ENCODE results near the gene ZHX3. TPM values are rescaled to one million over a fixed set of nuclear protein-coding genes. Genes with fewer than 3 reads are reported as not detected.
A peak's percentile ranks its signal among the peaks of the same experiment; 100 is the strongest.

The ZHX3 gene
- total and polyA plus RNA-seq, 2 of the 13 experiments (the other 11 are each of a cell fraction or from before 2014, with no cell fraction given) = 8.4 to 11.7 TPM

GRCh38 chr20:41264819-41265218, 52.7 kb downstream of the ZHX3 start:
- Histone ChIP-seq H4K20me1 (ENCODE audit: insufficient read depth, low read length) (no peaks in the 10 kb centered on the region), H3K4me3 (replicated peaks in 1 of 3; ENCODE audit: insufficient read depth in 1 of 3, low read depth in 2 of 3, low read length in 3 of 3) (no peak overlapping the region), H3K4me2 (ENCODE audit: low read depth, low read length) (no peak overlapping the region), H3K4me1 (ENCODE audit: insufficient read depth, low read length) (no peaks in the 10 kb centered on the region), H3K27me3 (ENCODE audit: control insufficient read depth in 1 of 2, insufficient read depth in 2 of 2, low read length in 2 of 2) (no peaks in the 10 kb centered on the region), H2AFZ (ENCODE audit: low read length) (no peak overlapping the region), H3K27ac (ENCODE audit: extremely low read length, insufficient read depth, low read length) (no peak overlapping the region), H3K9me3 (ENCODE audit: low read length) (no peaks in the 10 kb centered on the region), H3K36me3 (replicated peaks in 1 of 2; ENCODE audit: control insufficient read depth in 1 of 2, insufficient read depth in 2 of 2, low read length in 2 of 2) (no peaks in the 10 kb centered on the region), H3K9ac (ENCODE audit: insufficient read depth, low read depth, low read length) (no peak overlapping the region), H3K79me2 (ENCODE audit: insufficient read depth, low read length) (no peaks in the 10 kb centered on the region)
- WGBS (ENCODE audit: low lambda C conversion rate) = 96% methylated on average over 2 of the region's 2 CpGs
- intact Hi-C loops (cut with micrococcal nuclease; ENCODE audit: unreplicated experiment) (no loop called here), in situ Hi-C loops (cut with HindIII; ENCODE audit: extremely low pct_ligation_motif_present, low pct_unique_long_range_greater_than_20kb) (no loop called here)
- TF ChIP-seq MAFK (conservative IDR thresholded peaks at IDR 0.05 in 1 of 2, IDR thresholded peaks at IDR 0.05 in 1 of 2; ENCODE audit: low read length in 2 of 2) = peak; percentile 60 to 78; a peak in 3 of 4 replicates
- no peak for TF ChIP-seq PCBP1 (IDR thresholded peaks at IDR 0.05; ENCODE audit: borderline replicate concordance, low read depth, low read length)
- no peak for TF ChIP-seq ZHX2 (IDR thresholded peaks at IDR 0.05; ENCODE audit: low read depth)
- no peak for TF ChIP-seq ZHX2 (CRISPR knock-in tag; IDR thresholded peaks at IDR 0.05; ENCODE audit: borderline replicate concordance)
- no peak for TF ChIP-seq ZBTB7A (CRISPR knock-in tag; IDR thresholded peaks at IDR 0.05)
- no peak for TF ChIP-seq ZNF296 (CRISPR knock-in tag; conservative IDR thresholded peaks at IDR 0.05)
- TF ChIP-seq MAFF (IDR thresholded peaks at IDR 0.05; ENCODE audit: low read depth, low read length) = peak; percentile 61
- TF ChIP-seq KDM2A (CRISPR knock-in tag; IDR thresholded peaks at IDR 0.05; ENCODE audit: borderline replicate concordance, low read depth) = no peak
- no peak for TF ChIP-seq ATF1 (CRISPR knock-in tag; IDR thresholded peaks at IDR 0.05)
- no peak for TF ChIP-seq KMT2B (CRISPR knock-in tag; IDR thresholded peaks at IDR 0.05)
- no peak for TF ChIP-seq MAFG (CRISPR knock-in tag; IDR thresholded peaks at IDR 0.05)
- no peak for TF ChIP-seq ZNF354B (CRISPR knock-in tag; IDR thresholded peaks at IDR 0.05)
- no peak for TF ChIP-seq SP5 (CRISPR knock-in tag; IDR thresholded peaks at IDR 0.05; ENCODE audit: borderline replicate concordance, low read depth)
- no peak for FAIRE-seq
- ChIA-PET POLR2A (no interaction called here), CTCF (ENCODE audit: low intra/inter-chr PET ratio, low total read pairs) (no interaction called here)
- no TSS peak for BruUV-seq (replicated peaks)
- no peak for DNase-seq (ENCODE audit: low spot score)
- no peak for ATAC-seq
